Measurements from ENCODE around the gene ALKBH3.
A peak's percentile ranks its signal among the peaks of the same experiment; 100 is the strongest.

The ALKBH3 gene

DNA sequence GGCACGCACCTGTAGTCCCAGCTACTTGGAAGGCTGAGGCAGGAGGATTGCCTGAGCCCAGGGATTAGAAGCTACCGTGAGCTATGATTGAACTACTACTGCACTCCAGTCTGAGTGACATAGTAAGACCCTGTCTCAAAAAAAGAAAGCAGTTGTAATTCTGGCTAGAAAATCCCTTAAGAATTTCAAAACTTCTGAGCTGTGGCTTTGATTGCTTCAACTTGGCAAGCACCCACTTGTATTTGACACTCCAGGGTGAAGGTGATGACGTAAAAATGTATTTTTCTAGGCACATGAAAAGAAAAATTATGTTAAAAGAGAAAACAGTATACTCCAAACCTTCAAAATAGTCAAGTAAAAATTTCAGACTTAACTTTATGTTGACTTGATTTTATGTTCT lies 23.6 kb upstream of the ALKBH3 start:
- Histone ChIP-seq H3K4me3 (ENCODE audit: low read depth, low read length) (no peak overlapping the region), H2AFZ (ENCODE audit: low read length, unreplicated experiment) (no peak overlapping the region), H3K36me3 (ENCODE audit: insufficient read depth, low read length) (peaks cover 4% of the 10 kb centered on the region), H3K4me1 (ENCODE audit: control insufficient read depth, insufficient read depth, low read length, unreplicated experiment) (no peaks in the 10 kb centered on the region), H3K79me2 (ENCODE audit: control insufficient read depth, insufficient read depth, low read length, unreplicated experiment) (no peaks in the 10 kb centered on the region), H3K27ac (ENCODE audit: low read depth, low read length) (no peak overlapping the region), H3K27me3 (ENCODE audit: insufficient read depth, low read length) (no peaks in the 10 kb centered on the region)

DNA sequence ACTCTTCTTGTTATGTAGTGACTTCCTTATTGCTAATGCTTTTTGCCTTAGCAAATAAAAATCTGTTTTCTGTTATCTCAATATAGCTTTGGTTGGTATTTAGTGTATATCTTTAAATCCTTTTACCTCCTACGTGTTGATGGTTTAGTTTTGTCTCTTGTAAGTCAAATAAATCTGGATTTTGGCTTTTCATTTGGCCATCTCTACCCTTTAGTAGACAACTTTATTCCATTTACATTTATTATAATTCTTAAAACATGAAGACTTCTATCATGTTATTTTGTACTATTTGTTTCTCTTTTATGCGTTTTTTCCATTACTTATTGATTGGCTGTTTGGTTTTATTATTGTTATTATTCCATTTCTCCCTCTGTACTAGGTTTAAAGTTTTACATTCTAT lies 19.5 kb upstream of the ALKBH3 start:
- Histone ChIP-seq H3K4me3 (ENCODE audit: low read depth, low read length) (no peak overlapping the region), H3K79me2 (ENCODE audit: control insufficient read depth, insufficient read depth, low read length, unreplicated experiment) (no peaks in the 10 kb centered on the region), H3K36me3 (ENCODE audit: insufficient read depth, low read length) (no peaks in the 10 kb centered on the region; the same call in none of the 2 replicates), H3K27ac (ENCODE audit: low read depth, low read length) (no peak overlapping the region), H3K27me3 (ENCODE audit: insufficient read depth, low read length) (no peaks in the 10 kb centered on the region), H2AFZ (ENCODE audit: low read length, unreplicated experiment) (no peak overlapping the region), H3K4me1 (ENCODE audit: control insufficient read depth, insufficient read depth, low read length, unreplicated experiment) (no peaks in the 10 kb centered on the region)

DNA sequence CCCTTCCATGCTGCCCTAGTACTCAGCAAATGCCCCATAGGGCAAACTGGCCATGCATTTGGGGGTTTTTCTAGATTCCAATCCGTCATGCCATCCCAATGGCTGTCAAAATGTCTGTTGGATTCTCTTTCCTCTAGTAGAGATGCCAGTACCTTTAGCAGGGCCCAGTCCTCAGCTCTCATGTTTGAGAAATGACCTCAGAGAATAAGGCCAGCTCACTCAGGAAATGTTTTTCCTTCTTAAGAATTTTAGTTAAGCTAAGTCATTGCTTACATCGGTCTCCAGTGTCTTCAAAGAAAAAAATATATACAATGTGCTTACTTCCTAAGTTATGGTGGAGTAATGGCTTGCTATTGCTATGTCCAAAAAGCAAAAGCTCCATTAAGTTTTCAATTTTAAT lies 14.1 kb upstream of the ALKBH3 start:
- H3K4me1 ChIP-seq (ENCODE audit: control insufficient read depth, insufficient read depth, low read length, unreplicated experiment) = peaks cover 13% of the 10 kb centered on the region
- no peak overlapping the region for H3K4me3 ChIP-seq (ENCODE audit: low read depth, low read length)
- H2AFZ ChIP-seq (ENCODE audit: low read length, unreplicated experiment) = no peak overlapping the region
- H3K27ac ChIP-seq (ENCODE audit: low read depth, low read length) = no peak overlapping the region
- no peaks in the 10 kb centered on the region for H3K79me2 ChIP-seq (ENCODE audit: control insufficient read depth, insufficient read depth, low read length, unreplicated experiment)
- no peaks in the 10 kb centered on the region for H3K36me3 ChIP-seq (ENCODE audit: insufficient read depth, low read length)
- peaks cover 7% of the 10 kb centered on the region; the same call in 1 of the 2 replicates for H3K27me3 ChIP-seq (ENCODE audit: insufficient read depth, low read length)

DNA sequence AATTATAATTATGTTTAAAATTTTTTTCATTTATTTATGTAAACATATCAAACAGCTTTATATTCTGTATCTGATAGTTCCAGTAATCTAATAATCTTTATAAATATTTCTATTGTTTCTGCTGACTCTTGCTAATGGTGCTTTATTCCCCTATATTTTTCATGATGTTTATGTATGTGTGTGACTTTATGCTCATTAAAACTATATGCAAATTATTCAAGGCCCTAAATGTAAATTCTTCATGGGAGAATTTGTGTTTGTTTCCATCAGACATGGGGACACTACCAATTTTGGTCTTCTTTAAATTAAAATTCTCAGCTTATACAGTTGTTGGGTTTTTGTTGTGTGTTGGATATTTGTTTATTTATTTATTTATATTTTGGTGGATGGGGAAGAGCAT lies 13.7 kb upstream of the ALKBH3 start:
- H3K79me2 ChIP-seq (ENCODE audit: control insufficient read depth, insufficient read depth, low read length, unreplicated experiment) = no peaks in the 10 kb centered on the region
- H3K27me3 ChIP-seq (ENCODE audit: insufficient read depth, low read length) = peaks cover 11% of the 10 kb centered on the region
- no peak overlapping the region for H3K4me3 ChIP-seq (ENCODE audit: low read depth, low read length)
- peaks cover 13% of the 10 kb centered on the region for H3K4me1 ChIP-seq (ENCODE audit: control insufficient read depth, insufficient read depth, low read length, unreplicated experiment)
- no peaks in the 10 kb centered on the region for H3K36me3 ChIP-seq (ENCODE audit: insufficient read depth, low read length)
- H2AFZ ChIP-seq (ENCODE audit: low read length, unreplicated experiment) = no peak overlapping the region
- H3K27ac ChIP-seq (ENCODE audit: low read depth, low read length) = no peak overlapping the region

- Histone ChIP-seq H3K79me2 (ENCODE audit: control insufficient read depth, insufficient read depth, low read length, unreplicated experiment) (no peaks in the 10 kb centered on the region), H3K27me3 (ENCODE audit: insufficient read depth, low read length) (peaks cover 31% of the 10 kb centered on the region), H2AFZ (ENCODE audit: low read length, unreplicated experiment) (peak overlapping the region; percentile 62), H3K27ac (ENCODE audit: low read depth, low read length) (peak overlapping the region; percentile 77), H3K4me3 (ENCODE audit: low read depth, low read length) (peak overlapping the region; percentile 29), H3K4me1 (ENCODE audit: control insufficient read depth, insufficient read depth, low read length, unreplicated experiment) (peaks cover 13% of the 10 kb centered on the region), H3K36me3 (ENCODE audit: insufficient read depth, low read length) (no peaks in the 10 kb centered on the region)
Measured at GRCh38 chr11:43868852-43869567, 11.6 kb upstream of the ALKBH3 start.

GRCh38 chr11:43871051-43871450 lies 9.6 kb upstream of the ALKBH3 start:
- H3K79me2 ChIP-seq (ENCODE audit: control insufficient read depth, insufficient read depth, low read length, unreplicated experiment) = no peaks in the 10 kb centered on the region
- peaks cover 13% of the 10 kb centered on the region for H3K4me1 ChIP-seq (ENCODE audit: control insufficient read depth, insufficient read depth, low read length, unreplicated experiment)
- peaks cover 48% of the 10 kb centered on the region for H3K27me3 ChIP-seq (ENCODE audit: insufficient read depth, low read length)
- H3K27ac ChIP-seq (ENCODE audit: low read depth, low read length) = no peak overlapping the region
- no peaks in the 10 kb centered on the region for H3K36me3 ChIP-seq (ENCODE audit: insufficient read depth, low read length)
- H3K4me3 ChIP-seq (ENCODE audit: low read depth, low read length) = no peak overlapping the region
- no peak overlapping the region for H2AFZ ChIP-seq (ENCODE audit: low read length, unreplicated experiment)

DNA sequence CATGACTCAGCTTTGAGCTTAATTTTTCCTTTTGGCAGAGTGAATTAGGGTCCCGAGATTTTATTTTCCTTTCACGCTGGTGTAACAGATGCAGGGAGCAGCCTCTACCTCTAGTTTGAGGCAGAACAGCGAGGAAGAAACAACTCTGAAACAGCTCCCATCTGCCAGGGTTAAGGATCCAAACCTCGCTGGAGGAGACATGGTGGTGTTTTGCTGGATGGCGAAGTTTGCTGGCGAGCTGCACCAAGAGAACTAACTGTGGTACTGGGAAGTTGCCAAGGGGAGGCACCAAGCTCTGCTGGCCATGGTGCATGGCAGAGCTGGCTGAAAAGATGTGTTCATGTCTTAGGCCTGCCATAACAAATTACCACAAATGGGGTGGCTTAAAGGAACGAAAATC lies 7.6 kb upstream of the ALKBH3 start:
- Histone ChIP-seq H3K79me2 (ENCODE audit: control insufficient read depth, insufficient read depth, low read length, unreplicated experiment) (no peaks in the 10 kb centered on the region), H3K4me3 (ENCODE audit: low read depth, low read length) (no peak overlapping the region), H3K27me3 (ENCODE audit: insufficient read depth, low read length) (peaks cover 51% of the 10 kb centered on the region)

GRCh38 chr11:43874078-43874477 lies 6.6 kb upstream of the ALKBH3 start:
- H3K36me3 ChIP-seq (ENCODE audit: insufficient read depth, low read length) = no peaks in the 10 kb centered on the region
- no peak overlapping the region for H3K27ac ChIP-seq (ENCODE audit: low read depth, low read length)
- H3K4me3 ChIP-seq (ENCODE audit: low read depth, low read length) = no peak overlapping the region
- H3K27me3 ChIP-seq (ENCODE audit: insufficient read depth, low read length) = peaks cover 51% of the 10 kb centered on the region
- H3K79me2 ChIP-seq (ENCODE audit: control insufficient read depth, insufficient read depth, low read length, unreplicated experiment) = no peaks in the 10 kb centered on the region
- no peak overlapping the region for H2AFZ ChIP-seq (ENCODE audit: low read length, unreplicated experiment)
- peaks cover 8% of the 10 kb centered on the region for H3K4me1 ChIP-seq (ENCODE audit: control insufficient read depth, insufficient read depth, low read length, unreplicated experiment)

More for the DNA sequence above, 7.6 kb upstream of the ALKBH3 start:
- Histone ChIP-seq H2AFZ (ENCODE audit: low read length, unreplicated experiment) (no peak overlapping the region), H3K4me1 (ENCODE audit: control insufficient read depth, insufficient read depth, low read length, unreplicated experiment) (peaks cover 13% of the 10 kb centered on the region), H3K36me3 (ENCODE audit: insufficient read depth, low read length) (no peaks in the 10 kb centered on the region), H3K27ac (ENCODE audit: low read depth, low read length) (no peak overlapping the region)

- Histone ChIP-seq H3K27ac (ENCODE audit: low read depth, low read length) (no peak overlapping the region), H2AFZ (ENCODE audit: low read length, unreplicated experiment) (no peak overlapping the region), H3K36me3 (ENCODE audit: insufficient read depth, low read length) (no peaks in the 10 kb centered on the region), H3K4me3 (ENCODE audit: low read depth, low read length) (no peak overlapping the region), H3K27me3 (ENCODE audit: insufficient read depth, low read length) (peaks cover 51% of the 10 kb centered on the region), H3K4me1 (ENCODE audit: control insufficient read depth, insufficient read depth, low read length, unreplicated experiment) (peaks cover 1% of the 10 kb centered on the region), H3K79me2 (ENCODE audit: control insufficient read depth, insufficient read depth, low read length, unreplicated experiment) (no peaks in the 10 kb centered on the region)
Measured at GRCh38 chr11:43874738-43875137, 5.9 kb upstream of the ALKBH3 start.

GRCh38 chr11:43879789-43880639 lies 617 bp upstream of the ALKBH3 start:
- Histone ChIP-seq H2AFZ (ENCODE audit: low read length, unreplicated experiment) (peak overlapping the region; percentile 98), H3K36me3 (ENCODE audit: insufficient read depth, low read length) (peaks cover 11% of the 10 kb centered on the region), H3K27ac (ENCODE audit: low read depth, low read length) (no peak overlapping the region)

DNA sequence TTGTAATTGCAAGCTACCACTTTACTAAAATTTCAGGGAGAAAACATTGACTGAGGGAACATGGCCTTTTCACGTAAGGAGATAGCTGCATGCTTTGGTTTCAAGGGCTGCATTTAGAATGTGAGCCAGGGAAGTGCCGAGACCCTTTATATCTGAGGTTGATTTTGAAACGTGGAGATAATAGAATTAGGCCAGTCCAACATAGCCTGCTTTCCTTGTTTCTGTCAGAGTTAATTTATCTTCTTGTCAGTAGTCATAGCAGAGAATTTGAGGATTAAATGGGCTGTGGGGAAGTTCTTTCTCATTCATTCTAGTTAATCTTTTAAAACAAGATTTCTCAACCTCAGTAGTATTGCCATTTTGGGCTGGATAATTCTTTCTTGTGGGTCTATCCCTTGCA lies 12.2 kb downstream of the ALKBH3 start:
- Histone ChIP-seq H3K36me3 (ENCODE audit: insufficient read depth, low read length) (peaks cover 38% of the 10 kb centered on the region), H2AFZ (ENCODE audit: low read length, unreplicated experiment) (no peak overlapping the region), H3K4me1 (ENCODE audit: control insufficient read depth, insufficient read depth, low read length, unreplicated experiment) (no peaks in the 10 kb centered on the region), H3K27me3 (ENCODE audit: insufficient read depth, low read length) (no peaks in the 10 kb centered on the region), H3K79me2 (ENCODE audit: control insufficient read depth, insufficient read depth, low read length, unreplicated experiment) (no peaks in the 10 kb centered on the region), H3K4me3 (ENCODE audit: low read depth, low read length) (no peak overlapping the region), H3K27ac (ENCODE audit: low read depth, low read length) (no peak overlapping the region)

More at GRCh38 chr11:43879789-43880639, 617 bp upstream of the ALKBH3 start:
- Histone ChIP-seq H3K79me2 (ENCODE audit: control insufficient read depth, insufficient read depth, low read length, unreplicated experiment) (peaks cover 19% of the 10 kb centered on the region), H3K4me1 (ENCODE audit: control insufficient read depth, insufficient read depth, low read length, unreplicated experiment) (peaks cover 9% of the 10 kb centered on the region), H3K4me3 (ENCODE audit: low read depth, low read length) (peak overlapping the region; percentile 96), H3K27me3 (ENCODE audit: insufficient read depth, low read length) (peaks cover 9% of the 10 kb centered on the region)
